B cell (primary cell): ENCODE data around the gene SLC32A1.

Experiments used
- EZH2 ChIP-seq: IDR thresholded peaks from 2 replicates; pipeline ENCODE4 v1.6.1; 2012; ENCODE audit warnings: borderline replicate concordance, low read depth, mild to moderate bottlenecking, moderate library complexity, low read length; ENCODE audit not compliant: insufficient read depth, poor library complexity, severe bottlenecking
- TF ChIP-seq, protein P1 (sequence below): fragments of 200-600 bp; IDR thresholded peaks from one replicate; pipeline ENCODE4 v1.8.0; 2022; ENCODE audit warnings: antibody characterized with exemption, mild to moderate bottlenecking

DNA sequence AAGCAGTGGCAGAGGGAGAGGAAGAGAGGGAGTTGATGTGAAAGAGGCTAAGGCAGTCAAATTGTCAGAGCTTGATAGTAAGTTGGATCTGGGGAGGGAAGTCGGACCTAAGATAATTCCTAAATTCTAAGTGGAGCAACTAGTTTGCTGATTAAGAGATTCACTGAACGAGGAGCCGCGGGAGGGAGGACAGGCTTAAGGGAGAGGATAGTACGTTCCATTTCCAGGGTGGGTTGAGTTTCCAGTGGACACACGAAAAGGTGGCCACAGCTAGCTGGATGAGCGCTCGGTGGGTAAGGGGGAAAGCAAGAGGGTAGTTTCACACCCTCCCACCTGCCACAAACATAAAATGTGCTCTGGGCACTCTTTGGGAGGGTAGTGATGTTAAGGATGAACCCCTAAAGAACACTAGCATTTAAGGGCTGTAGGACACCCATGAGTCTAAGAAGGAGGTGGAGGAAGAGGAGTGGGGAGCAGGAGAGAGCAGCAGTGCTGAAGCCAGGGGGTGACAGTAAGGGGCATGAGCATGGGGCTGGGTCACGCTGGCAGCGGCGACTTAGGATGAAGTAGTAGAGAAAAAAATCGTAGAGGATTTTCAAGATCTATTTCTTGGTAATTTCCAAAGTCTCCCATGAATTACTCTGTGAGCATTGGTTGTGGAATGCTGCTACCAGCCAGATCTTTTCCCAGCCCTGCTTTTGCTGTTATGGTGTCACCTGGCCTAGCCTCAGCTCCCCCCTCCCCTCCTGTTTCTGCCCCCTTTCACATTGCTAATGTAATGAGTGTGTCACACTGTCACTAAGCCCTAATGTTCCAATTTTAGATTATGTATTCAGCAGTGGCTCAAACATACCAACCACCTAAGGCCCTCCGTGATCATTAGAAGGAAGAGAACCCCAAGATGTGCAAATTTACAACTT lies 45.4 kb downstream of the SLC32A1 start:
- TF ChIP-seq, protein P1, sequence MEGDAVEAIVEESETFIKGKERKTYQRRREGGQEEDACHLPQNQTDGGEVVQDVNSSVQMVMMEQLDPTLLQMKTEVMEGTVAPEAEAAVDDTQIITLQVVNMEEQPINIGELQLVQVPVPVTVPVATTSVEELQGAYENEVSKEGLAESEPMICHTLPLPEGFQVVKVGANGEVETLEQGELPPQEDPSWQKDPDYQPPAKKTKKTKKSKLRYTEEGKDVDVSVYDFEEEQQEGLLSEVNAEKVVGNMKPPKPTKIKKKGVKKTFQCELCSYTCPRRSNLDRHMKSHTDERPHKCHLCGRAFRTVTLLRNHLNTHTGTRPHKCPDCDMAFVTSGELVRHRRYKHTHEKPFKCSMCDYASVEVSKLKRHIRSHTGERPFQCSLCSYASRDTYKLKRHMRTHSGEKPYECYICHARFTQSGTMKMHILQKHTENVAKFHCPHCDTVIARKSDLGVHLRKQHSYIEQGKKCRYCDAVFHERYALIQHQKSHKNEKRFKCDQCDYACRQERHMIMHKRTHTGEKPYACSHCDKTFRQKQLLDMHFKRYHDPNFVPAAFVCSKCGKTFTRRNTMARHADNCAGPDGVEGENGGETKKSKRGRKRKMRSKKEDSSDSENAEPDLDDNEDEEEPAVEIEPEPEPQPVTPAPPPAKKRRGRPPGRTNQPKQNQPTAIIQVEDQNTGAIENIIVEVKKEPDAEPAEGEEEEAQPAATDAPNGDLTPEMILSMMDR: no peak
- TF ChIP-seq EZH2: no peak
